ENCODE measurements around the gene RBM45.
"Not testable (repeated sequence)": the region's sequence is repeated elsewhere in the genome, so short reads cannot be mapped to it uniquely, and the experiment has no call there.

The RBM45 gene

DNA sequence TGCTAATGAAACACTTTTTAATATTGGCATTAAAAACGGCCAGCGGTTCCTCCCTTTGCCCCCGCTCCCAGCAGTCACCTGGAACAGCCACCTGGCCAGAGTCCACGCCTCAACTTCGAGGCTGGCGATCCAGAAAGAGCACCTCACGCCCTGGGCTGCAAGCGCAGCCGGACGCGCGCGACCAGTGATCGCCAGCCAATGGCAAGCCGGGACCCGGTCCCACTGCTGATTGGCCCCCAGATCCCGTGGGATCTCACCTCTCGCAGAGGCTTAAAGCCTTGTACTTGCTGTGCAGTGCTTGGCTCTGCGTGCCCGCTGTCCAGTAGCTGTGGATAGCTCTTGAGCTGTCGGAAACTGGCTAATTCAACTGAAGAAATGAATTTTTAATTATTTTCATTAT lies 4.1 kb upstream of the RBM45 start:
- no peak for DNase-seq

DNA sequence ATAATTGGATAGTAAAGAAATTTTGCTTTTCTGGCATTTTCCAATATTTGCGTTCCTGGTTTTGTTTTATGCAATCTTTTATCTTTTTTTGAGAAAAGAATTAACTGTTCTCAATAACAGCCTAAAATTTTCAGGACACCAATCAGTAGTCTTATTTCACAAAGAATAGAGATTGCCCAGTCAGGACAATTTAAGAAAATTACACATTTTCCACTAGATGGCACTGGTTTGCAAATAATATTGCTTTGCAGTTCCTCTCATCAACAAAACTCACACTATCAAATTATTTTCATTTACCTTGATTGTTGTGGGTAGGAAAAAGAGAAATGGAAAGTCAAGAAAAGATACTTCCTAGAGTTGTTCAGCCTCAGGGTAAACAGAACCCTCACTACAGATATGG lies 2.4 kb upstream of the RBM45 start:
- no peak for DNase-seq

DNA sequence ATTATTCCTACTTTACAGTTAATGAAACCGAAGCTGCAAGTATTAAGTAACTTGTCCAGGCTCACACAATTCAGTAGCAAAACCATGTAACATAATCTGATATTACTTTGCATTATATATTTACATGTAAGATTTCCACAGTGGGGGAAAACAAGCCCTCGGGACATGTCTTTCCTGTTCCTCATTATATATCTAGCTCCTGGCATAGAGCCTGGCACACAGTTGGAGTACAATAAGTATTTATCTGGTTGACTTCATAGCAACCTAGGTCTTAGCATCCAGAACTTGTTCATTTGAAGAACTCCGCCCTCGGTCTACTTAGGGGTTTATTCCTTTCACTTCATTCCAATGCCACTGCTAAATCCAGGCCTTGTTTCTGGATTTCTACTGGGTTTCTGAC lies 1.6 kb upstream of the RBM45 start:
- no peak for DNase-seq

DNA sequence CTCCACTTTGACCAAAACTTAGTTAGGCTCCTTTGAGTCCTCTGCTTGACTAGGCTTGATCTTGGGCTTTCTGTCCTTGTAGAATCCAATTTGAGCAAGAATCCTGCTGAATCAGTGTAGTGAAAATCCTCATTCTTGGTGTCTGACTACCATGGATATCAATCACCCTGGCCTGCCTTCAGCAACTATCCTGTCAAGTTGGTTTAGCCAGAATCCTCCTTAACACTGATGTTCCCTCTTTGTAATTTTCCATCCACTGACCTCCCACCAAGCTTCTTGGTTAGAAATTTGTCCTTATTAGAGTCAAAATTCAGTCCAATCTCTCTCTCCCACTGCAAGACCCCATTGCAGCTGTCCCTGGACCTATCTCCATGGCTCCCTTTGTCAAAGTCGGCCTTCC lies 494 bp upstream of the RBM45 start:
- no peak for DNase-seq

DNA sequence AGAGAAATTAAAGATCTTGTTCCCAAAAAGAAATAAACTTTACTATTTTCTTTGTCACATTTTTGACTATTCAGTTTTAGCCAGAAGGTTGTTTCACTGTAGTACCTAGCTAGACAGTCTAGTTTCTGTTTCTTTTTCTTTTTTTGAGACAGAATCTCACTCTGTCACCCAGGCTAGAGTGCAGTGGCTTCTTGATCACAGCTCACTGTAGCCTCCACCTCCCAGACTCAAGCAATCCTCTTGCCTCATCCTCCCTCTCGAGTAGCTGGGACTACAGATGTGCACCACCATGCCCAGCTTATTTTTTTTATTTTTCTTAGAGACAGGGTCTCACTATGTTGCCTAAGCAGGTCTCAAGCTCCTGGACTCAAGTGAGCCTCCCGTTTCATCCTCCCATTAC lies 2.2 kb downstream of the RBM45 start:
- DNase-seq: no peak

DNA sequence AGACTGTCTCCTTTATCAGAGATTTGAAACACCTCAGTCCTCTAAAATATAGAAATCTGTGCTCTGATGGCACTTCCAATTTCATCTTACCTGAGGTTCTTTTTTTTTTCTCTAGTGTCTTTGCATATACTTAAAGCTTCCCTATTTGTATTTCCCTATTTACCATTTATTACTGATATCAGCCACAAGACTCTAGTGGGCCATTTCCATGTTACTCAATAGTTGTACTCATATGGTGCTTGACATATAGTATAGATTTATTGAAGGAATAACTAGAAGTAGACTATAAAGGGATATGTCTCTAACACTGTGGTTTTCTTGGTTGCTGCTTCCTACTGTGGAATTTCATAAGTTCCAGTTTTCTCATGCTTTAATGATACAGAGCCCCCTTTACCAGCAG lies 3.0 kb downstream of the RBM45 start:
- DNase-seq: no peak

DNA sequence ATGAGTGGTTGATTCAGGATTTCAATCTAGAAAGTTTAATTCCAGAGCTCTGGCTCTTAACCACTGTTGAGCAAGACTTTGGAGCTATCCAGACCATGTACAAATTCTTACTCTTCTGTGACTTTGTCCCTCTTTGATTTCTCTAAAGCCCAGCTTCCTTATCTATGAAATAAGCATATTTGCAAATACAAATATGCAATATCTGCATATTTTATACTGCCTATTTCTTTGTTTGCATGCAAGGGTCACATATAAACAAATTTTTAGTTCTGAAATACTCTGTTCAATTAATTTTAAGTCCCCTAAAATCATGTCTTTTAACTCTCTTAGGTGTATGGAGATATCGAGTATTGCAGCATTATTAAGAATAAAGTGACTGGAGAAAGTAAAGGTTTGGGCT lies 5.5 kb downstream of the RBM45 start:
- no peak for DNase-seq

DNA sequence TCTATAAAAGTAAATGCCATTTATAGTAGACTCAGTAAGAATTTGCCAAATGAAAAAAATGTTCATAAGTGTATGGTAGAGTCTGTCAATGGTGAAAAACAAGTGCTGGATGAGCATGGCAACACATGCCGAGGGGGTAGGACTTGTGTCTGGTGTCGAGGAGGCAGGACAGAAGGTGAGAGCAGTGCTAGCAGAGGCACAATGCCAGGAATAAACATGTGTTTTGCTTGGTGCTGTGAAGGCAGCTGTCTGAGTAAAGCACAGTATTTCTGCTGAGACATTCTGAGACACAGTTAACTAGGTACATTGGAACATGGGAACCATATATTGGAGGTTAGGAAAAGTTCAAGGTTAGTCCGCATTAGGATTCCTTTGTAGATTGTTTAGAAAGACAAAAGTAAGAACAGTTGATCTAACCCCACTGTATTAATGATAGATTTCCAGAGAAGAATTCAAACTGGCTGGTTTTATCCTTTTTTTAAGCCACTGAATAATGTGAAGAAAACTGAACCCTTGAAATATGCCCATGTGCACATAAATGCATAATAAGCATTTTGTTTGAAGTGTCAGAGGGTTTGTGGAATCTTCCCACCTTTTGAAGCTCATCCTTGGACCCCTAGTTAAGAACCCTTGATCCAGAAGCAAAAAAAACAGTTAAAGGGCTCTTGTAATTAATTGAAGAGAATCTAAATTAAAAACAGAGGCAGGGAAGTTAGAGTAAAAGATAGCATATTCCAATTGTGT lies 7.1 kb downstream of the RBM45 start:
- no peak for DNase-seq

DNA sequence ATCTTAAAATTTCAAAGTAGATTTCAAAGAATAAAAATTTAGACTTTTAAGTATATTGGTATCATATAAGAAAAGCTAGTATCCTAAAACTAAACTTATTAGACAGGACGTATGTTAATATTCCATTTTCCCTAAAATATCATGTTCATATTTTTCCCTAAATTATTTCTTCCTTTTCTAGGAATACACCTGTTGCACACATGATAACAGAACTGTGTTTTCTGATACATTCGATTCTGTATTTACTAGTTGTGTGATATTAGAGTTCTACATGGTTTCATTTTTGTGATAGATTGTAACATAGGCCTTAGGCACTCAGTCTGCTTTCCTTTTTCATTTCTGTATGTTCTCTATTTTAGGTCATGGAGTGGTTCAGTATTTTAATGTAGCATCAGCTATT lies 10.9 kb downstream of the RBM45 start:
- DNase-seq: no peak

DNA sequence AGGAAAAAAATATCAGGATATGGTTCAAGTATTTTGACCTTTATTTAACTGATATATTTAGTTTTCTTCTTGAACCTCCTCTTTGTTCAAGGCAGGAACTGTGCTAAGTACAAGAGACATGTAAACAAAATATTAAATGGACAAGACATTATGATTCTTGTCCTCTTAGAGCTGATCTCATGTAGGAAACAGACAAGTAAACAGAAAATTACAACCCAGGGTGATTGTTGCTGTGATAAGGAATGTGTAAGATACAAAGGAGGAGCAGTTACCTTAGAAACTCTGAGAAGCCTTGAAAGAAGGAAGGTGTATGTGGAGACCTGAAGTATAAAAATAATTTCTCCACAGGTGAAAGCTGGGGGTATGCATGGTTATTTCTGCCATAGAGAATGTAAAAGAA lies 12.9 kb downstream of the RBM45 start:
- no peak for DNase-seq

DNA sequence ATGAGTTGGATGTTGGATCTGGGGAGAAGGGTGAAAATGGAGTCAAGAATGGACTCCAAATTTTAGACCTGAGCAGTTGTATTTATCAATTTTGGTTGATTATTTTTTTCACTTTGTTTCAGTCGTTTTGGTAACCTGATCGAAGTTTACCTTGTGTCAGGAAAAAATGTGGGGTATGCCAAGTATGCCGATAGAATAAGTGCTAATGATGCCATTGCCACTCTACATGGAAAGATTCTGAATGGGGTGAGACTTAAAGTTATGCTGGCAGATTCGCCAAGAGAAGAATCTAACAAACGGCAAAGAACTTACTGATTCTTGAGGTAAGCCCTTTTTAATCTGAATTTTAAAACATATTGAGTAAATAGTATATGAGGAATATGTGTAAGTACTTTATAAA lies 13.6 kb downstream of the RBM45 start:
- DNase-seq: no peak

DNA sequence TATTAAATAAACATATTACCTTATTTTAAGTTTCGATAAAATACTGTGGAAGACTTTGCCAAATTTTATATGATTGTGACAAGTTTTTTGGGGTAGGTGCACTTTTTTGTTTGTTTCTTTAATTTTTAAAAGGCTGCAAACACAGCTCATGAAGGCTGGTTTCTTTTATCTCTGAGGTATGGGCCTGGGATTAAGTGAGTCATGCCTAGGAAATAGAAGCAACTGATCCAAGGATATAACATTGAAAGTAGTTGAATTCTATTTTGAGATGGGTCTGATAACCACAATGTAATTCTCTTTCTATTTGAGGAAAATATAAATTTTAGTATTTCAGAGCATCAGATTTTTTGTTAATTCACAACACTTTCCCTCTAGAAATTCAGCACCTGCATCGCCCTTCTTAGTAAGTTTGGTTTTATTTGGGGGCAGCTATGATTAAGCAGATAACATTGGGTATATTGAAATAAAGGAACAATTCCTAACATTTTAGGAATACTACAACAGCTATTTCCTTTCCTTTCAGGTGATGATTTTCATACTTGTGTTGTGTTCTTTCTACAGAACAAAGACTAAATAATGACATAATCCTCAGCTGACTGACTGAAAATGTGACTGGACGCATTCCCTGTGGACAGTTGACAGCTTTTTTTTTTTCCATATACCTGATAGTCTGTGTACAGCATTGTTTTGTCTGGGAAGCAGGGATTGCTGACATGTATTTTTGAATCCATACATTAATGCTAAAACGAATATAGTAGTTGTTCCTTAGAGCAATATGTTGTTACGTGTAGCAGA lies 16.8 kb downstream of the RBM45 start:
- no peak for DNase-seq

DNA sequence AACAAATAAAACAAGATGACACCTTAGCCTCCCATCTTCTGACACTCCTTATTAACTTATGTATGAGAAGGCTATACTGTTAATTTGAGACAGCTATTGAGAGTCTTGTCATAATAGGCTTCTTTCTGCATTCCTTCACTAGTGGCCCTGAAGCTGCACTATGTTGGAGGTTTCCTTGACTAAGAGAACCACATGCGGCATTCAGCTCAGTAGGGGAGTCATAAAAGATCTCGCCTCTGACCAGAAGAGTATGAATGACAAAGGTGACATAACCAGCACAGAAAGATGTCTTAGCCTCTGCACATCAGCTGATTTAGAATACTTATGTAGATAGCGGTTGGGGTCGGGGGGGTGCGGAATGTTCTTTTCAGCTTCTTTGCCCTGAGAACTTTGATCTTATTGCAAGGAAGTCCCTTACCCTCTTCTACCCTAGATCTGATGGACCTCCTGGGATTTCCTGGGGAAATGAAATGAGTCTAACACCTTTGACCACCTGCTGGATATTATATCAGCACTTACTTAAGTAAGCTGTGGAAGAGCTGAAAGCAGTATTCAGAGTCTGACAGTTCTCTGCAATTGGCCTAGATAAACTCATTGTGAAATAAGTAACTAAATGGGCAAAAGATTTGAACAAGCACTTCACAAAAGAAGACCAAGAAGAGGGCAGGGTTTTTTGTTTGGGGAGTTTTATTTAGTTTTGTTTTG lies 24.2 kb downstream of the RBM45 start:
- no peak for DNase-seq

DNA sequence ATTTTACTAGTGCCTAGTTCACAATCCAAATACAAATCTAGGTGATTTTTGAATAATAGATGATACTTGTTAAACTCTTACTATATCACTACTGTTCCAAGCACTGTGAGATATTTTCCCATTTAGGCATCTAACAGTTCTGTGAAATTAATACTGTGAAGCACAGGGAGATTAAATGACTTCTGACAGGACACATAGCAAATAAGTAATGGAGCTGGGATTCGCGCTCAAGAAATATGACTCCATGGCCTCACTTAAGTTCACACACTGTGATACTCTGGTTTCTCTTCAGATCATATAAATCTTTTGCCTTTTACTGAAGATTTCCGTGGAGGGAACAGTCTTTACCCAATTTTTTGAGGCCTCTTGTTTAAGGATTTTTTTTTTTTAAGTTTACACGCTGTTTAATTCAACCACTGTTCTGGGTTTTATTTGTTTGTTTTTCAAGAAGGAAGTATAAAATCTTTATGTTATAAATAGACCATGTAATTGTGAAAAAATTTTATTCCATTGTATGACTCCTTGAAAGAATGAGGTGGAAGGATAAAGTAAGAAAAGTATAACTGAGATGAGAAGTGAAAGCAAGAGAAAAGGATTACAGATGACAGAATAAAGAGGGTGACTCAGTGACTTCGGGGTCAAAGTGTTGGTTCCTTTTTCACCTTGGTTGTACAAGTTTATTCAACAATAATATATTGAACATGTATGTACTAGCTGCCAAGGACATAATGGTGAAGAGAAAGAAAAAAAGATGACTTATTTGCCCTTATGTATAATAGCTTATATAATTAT lies 30.2 kb downstream of the RBM45 start:
- DNase-seq: no peak

DNA sequence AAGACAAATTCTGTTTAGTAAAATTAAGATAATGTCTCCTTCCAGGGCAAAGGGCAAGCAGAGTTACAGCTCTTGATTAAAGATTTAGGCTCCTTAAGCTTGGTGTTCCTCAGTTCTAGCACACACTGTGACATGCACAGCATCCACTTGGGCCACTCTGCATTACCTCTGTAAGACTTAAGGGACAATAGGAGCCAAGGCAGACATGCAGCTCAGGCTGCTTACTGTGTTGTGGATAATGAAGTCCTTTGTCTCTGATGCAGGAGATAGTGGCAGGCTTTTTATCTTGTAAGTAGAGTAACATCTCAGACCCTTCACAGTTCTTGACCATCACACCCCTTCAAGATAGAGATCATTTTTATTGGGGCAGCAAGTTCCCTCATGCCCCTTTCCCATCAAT lies 31.2 kb downstream of the RBM45 start:
- DNase-seq: no peak

DNA sequence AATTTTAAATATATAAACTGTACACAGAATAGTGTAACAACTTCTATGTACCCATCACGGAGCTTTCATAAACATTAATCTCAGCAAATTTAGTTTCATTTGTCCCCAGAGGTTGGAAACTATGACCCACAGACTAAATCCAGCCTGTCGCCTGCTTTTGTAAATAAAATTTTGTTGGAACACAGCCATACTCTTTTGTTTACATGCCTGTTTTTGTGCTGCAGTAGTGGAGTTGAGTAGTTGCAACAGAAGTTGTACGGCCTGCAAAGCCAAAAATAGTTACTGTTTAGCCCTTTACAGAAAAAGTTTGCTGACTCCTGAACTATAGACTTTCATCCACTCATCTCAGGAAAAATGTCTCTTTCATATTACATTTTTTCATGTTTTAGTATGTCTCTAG lies 39.8 kb downstream of the RBM45 start:
- no peak for DNase-seq

DNA sequence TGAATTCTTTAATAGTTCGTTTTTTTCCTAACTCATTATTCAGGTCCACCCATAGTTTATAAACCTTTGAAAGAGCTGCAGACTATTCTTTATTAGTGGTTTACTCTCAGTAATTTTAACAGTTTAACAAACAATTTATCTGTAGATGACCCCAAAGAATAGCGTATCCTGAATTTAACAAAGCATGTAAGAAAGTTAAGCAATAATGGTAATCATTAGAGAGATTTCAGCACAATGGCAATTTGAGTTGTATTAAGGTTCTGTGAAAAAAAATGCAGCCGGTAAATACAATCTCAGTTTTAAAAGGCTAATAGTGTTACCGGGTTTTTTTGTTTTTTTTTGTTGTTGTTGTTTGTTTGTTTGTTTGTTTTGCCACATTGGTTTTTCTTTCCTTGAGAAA lies 40.3 kb downstream of the RBM45 start:
- no peak for DNase-seq

DNA sequence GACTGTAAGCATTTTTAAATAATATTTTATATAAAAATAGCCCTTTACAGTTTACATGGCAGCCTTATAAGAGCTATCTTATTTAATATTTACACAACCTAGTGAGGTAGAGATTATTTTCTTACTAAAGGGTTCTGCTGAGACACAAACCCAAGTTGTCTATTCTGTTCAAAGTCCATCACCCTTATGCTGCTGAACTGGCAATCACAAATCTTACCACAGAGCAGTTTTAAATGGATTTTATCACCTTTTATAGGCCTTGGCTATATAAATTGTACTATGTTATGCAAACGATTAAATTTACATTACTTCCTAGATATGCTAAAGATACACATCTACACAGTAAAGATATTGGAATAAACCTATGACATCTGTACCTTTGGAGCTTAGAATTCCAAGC lies 40.7 kb downstream of the RBM45 start:
- no peak for DNase-seq

DNA sequence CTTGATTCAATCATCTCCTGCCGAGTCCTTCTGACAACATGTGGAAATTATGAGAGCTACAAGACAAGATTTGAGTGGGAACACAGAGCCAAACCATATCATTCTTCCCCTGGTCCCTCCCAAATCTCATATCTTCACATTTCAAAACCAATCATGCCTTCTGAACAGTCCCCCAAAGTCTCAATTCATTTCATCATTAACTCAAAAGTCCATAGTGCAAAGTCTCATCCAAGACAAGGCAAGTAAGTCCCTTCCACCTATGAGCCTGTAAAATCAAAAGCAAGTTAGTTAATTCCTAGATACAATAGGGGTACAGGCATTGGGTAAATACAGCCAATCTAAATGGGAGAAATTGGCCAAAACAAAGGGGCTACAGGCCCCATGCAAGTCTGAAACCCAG lies 41.6 kb downstream of the RBM45 start:
- not testable (repeated sequence) for DNase-seq

DNA sequence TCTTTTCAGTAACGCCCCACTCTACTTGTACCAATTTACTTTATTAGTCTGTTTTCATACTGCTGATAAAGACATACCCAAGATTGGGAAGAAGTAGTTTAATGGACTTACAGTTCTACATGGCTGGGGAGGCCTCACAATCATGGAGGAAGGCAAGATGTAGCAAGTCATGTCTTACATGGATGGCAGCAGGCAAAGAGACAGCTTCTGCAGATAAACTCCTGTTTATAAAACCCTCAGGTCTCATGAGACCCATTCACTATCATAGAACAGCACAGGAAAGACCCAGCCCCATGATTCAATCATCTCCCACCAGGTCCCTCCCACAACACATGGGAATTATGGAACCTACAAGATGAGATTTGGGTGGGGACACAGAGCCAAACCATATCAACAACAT lies 43.3 kb downstream of the RBM45 start:
- no peak for DNase-seq

DNA sequence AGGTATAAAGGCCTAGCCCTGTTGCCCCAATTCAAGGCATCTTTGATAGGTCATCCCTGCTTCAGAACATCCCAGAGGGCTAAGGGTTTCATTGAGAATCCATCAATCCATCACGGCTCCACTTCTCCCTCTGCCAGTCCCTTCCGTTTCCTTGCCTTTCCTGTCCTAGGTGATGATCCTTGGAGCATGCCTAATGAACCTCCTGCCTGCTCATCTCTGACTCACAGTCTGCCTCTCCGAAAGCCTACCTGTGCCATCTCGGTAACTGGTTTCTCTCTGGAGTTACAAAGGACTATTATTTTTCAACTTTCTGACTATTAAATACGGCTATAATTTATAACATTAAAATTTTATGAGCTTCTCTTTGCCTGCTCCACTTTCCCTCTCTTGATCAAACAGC lies 45.3 kb downstream of the RBM45 start:
- DNase-seq: no peak

DNA sequence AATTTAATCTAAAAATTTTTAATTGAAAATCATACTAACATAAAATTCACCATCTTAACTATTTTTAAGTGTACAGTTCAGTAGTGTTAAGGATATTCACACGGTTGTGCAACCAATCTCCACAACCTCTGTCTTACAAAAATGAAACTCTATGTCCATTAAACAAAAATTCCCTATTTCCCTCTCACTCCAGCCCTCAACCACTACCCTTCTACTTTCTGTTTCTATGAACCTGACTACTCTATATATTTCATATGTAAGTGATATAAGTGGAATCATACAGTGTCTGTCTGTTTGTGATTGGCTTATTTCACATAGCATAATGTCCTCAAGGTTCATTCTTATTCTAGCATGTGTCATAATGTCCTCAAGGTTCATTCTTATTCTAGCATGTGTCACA lies 47.7 kb downstream of the RBM45 start:
- DNase-seq: no peak

DNA sequence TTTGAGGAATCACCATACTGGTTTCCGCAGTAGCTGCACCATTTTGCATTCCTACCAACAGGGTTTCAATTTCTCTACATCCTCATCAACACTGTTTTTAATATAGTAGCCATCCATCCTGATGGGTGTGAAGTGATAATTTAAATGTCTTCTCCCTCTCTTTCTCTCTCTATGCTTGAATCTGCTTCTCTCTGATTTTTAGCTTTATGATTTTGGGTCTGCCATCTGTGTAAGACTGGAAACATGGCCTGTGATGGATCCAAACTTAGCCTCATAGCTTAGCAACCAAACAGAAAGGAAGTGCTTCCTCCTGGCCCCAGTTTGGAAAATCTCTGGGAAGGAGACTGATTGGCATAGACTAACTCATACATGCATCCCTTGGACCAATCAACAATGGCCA lies 48.4 kb downstream of the RBM45 start:
- no peak for DNase-seq

Data from activated CD8-positive, alpha-beta memory T cell treated with anti-CD3 and anti-CD28 coated beads, Interleukin-2, amount 50 U/mL, for 48 hours (primary cell).